Measurements from ENCODE around the gene AHSP.

DNA sequence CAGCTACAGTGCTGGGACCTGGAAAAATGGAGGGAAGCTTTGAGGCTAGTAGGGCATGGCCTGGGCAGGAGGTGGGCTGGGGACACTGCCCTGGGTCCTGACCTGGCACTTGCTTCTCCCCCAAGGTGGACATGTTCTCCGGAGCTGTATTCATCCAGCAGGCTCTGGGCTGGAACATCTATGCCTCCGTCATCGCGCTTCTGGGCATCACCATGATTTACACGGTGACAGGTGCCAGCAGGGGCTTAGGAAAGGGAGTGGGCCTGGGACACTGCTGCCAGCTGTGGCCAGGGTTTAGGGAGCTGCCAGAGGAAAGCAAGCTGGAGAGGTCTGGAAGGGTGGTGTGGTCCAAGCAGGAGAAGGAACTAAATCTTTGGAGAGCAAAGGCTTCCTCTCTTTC lies 41.7 kb upstream of the AHSP start:
- TF ChIP-seq, protein P1, sequence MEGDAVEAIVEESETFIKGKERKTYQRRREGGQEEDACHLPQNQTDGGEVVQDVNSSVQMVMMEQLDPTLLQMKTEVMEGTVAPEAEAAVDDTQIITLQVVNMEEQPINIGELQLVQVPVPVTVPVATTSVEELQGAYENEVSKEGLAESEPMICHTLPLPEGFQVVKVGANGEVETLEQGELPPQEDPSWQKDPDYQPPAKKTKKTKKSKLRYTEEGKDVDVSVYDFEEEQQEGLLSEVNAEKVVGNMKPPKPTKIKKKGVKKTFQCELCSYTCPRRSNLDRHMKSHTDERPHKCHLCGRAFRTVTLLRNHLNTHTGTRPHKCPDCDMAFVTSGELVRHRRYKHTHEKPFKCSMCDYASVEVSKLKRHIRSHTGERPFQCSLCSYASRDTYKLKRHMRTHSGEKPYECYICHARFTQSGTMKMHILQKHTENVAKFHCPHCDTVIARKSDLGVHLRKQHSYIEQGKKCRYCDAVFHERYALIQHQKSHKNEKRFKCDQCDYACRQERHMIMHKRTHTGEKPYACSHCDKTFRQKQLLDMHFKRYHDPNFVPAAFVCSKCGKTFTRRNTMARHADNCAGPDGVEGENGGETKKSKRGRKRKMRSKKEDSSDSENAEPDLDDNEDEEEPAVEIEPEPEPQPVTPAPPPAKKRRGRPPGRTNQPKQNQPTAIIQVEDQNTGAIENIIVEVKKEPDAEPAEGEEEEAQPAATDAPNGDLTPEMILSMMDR (conservative IDR thresholded peaks at IDR 0.05; ENCODE audit: low read depth, low read length) = no peak
- TF ChIP-seq EZH2 (IDR thresholded peaks at IDR 0.05; ENCODE audit: borderline replicate concordance, low read depth, low read length, poor library complexity, severe bottlenecking) = no peak
